SU-DHL-6 (cell line): ENCODE measurements around the gene CATSPERZ.

Source experiments
- EZH2phosphoT487 ChIP-seq: fragments of 200-600 bp; sonication (generic), shearing (Covaris generic); conservative IDR thresholded peaks from 2 replicates; pipeline ENCODE4 v1.6.1; 2018; ENCODE audit warnings: mild to moderate bottlenecking, antibody characterized with exemption, low read length, moderate library complexity, mixed read lengths
- TF ChIP-seq, protein P1 (sequence below): fragments of 200-600 bp; sonication (generic); IDR thresholded peaks from one replicate; pipeline ENCODE4 v1.5.1; 2017; ENCODE audit warnings: antibody characterized with exemption, mild to moderate bottlenecking, low read length, moderate library complexity; ENCODE audit not compliant: insufficient read depth, poor library complexity, severe bottlenecking

DNA sequence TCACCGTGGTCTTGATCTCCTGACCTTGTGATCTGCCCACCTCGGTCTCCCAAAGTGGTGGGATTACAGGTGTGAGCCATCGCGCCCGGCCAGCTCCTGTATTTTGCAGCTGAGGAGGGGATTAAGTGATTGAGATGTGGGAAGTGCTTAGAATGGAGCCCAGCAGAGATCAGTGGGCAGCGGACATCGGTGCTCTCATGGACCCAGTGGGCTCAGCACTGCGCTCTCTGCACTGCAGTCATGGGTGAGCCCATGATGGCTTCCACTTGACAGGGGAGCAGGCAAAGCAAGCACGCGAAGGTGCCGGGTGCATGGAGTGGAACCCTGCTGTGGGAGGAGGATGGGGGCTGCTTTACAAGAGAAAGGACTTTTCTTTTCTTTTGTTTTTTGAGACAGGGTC, 30.7 kb downstream of the CATSPERZ start:
- TF ChIP-seq, protein P1, sequence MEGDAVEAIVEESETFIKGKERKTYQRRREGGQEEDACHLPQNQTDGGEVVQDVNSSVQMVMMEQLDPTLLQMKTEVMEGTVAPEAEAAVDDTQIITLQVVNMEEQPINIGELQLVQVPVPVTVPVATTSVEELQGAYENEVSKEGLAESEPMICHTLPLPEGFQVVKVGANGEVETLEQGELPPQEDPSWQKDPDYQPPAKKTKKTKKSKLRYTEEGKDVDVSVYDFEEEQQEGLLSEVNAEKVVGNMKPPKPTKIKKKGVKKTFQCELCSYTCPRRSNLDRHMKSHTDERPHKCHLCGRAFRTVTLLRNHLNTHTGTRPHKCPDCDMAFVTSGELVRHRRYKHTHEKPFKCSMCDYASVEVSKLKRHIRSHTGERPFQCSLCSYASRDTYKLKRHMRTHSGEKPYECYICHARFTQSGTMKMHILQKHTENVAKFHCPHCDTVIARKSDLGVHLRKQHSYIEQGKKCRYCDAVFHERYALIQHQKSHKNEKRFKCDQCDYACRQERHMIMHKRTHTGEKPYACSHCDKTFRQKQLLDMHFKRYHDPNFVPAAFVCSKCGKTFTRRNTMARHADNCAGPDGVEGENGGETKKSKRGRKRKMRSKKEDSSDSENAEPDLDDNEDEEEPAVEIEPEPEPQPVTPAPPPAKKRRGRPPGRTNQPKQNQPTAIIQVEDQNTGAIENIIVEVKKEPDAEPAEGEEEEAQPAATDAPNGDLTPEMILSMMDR: no peak
- no peak for TF ChIP-seq EZH2phosphoT487
